T-helper 1 cell treated with Interleukin-12 subunit alpha and Interleukin-12 subunit beta and Interleukin-4 antibody, amounts not matched to agents 30 μg/mL and 1 μg/mL, for 36 hours (primary cell): Measurements from ENCODE around the gene ARSI.

Experiments
- H3K27ac Mint-ChIP-seq: one replicate; pipeline ENCODE4 v1.8.0; 2021; ENCODE audit warnings: mild to moderate bottlenecking, mixed read lengths
- H3K27me3 Mint-ChIP-seq: one replicate; pipeline ENCODE4 v1.8.0; 2021; ENCODE audit warnings: low read depth, mixed read lengths
- H3K36me3 Mint-ChIP-seq: one replicate; pipeline ENCODE4 v1.8.0; 2021; ENCODE audit warnings: low read depth, mixed read lengths
- H3K4me1 Mint-ChIP-seq: one replicate; pipeline ENCODE4 v1.8.0; 2021; ENCODE audit warnings: low read depth, mixed read lengths
- H3K4me3 Mint-ChIP-seq: one replicate; pipeline ENCODE4 v1.8.0; 2021; ENCODE audit warnings: mild to moderate bottlenecking, moderate library complexity, mixed read lengths
- H3K9me3 Mint-ChIP-seq: one replicate; pipeline ENCODE4 v1.8.0; 2021; ENCODE audit warnings: mixed read lengths

Gene ARSI

DNA sequence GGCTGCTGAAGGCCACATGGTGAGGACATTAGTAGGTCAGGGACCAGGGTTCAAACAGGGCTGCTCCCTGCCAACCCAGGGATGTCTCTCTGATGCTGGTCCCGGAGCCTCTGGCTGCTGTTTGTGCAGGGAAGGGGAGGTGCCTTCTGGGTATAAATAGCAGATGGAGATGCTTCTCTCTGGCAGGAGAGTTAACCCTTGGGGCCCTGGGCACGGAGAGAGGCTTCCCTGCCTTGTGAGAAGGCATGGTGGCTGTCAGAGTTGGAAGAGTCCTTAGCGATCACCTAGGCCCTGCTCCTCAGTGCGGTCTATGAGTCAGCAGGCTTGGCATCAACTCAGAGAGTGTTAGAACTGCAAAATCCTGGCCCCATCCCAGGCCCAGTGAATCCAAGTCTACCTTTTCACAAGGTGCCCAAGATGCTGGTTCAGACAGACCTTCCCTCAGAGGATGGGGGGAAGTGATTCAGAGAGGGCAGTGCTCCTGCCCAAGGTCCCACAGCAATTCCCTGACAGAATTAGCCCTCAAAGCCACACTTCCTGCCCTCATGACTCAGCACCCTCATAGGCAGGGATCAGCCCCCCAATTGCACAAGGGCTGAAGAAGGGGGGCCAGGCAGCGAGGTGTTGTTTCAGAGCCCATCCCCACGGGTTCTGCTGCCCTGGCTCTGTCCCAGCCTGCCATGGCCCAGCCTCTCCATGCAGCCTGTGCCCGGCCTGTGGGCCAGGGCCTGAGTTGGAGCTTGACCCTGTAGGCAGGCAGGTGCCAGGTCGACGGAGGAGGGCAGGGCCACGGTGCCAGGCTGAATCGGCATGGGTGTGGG lies 38.7 kb downstream of the ARSI start:
- no peaks in the 10 kb centered on the region for H3K4me1 Mint-ChIP-seq
- no peak overlapping the region for H3K4me3 Mint-ChIP-seq
- H3K36me3 Mint-ChIP-seq, result no peaks in the 10 kb centered on the region
- no peaks in the 10 kb centered on the region for H3K9me3 Mint-ChIP-seq
- H3K27ac Mint-ChIP-seq, result no peak overlapping the region
- H3K27me3 Mint-ChIP-seq, result no peaks in the 10 kb centered on the region

DNA sequence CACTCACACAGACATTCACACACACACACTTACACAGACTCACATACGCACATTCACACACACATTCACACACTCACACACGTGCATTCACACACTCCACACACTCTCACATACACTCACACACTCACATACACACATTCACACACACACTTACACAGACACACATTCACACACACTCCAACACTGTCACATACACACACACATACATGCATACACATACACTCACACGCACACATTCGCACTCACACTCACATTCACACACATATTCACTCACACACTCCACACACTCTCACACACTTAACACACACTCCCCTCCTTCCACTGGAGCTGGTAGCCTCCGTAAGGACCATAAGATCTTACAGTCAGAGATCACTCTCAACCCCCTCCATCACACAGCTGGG lies 39.3 kb downstream of the ARSI start:
- Mint-ChIP-seq H3K9me3 (no peaks in the 10 kb centered on the region), H3K4me1 (no peaks in the 10 kb centered on the region), H3K27me3 (no peaks in the 10 kb centered on the region), H3K27ac (no peak overlapping the region), H3K36me3 (no peaks in the 10 kb centered on the region), H3K4me3 (no peak overlapping the region)

- no peaks in the 10 kb centered on the region for H3K9me3 Mint-ChIP-seq
- H3K4me3 Mint-ChIP-seq, result no peak overlapping the region
- H3K4me1 Mint-ChIP-seq, result no peaks in the 10 kb centered on the region
- H3K36me3 Mint-ChIP-seq, result no peaks in the 10 kb centered on the region
- H3K27me3 Mint-ChIP-seq, result no peaks in the 10 kb centered on the region
- H3K27ac Mint-ChIP-seq, result no peak overlapping the region
These were observed 40.2 kb downstream of the ARSI start for GRCh38 chr5:150262502-150262901.

DNA sequence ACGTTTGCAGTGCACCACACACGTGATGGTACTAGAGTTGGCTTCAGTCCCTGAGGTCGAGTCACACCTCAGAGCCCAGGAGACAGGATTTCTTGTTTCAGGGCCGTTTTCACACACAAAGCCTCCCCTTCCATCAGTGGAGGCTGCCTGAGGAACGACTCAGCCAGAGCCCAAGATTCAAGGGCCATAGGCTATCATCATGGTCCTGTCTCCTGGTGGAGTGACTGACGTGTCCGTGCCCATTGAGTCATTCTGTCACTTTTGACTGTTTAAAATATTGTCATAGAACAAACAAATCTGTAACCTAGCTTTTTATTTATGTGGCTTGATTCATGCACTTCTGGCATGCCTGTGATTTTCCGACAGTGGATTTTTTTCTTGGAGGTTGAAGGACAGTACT lies 41.5 kb downstream of the ARSI start:
- H3K9me3 Mint-ChIP-seq, result no peaks in the 10 kb centered on the region
- H3K27me3 Mint-ChIP-seq, result no peaks in the 10 kb centered on the region
- H3K4me1 Mint-ChIP-seq, result no peaks in the 10 kb centered on the region
- H3K27ac Mint-ChIP-seq, result no peak overlapping the region
- H3K4me3 Mint-ChIP-seq, result no peak overlapping the region
- no peaks in the 10 kb centered on the region for H3K36me3 Mint-ChIP-seq

GRCh38 chr5:150258130-150258529 lies 44.6 kb downstream of the ARSI start:
- Mint-ChIP-seq H3K27me3 (no peaks in the 10 kb centered on the region), H3K27ac (no peak overlapping the region), H3K9me3 (no peaks in the 10 kb centered on the region), H3K4me3 (no peak overlapping the region), H3K36me3 (no peaks in the 10 kb centered on the region), H3K4me1 (no peaks in the 10 kb centered on the region)

DNA sequence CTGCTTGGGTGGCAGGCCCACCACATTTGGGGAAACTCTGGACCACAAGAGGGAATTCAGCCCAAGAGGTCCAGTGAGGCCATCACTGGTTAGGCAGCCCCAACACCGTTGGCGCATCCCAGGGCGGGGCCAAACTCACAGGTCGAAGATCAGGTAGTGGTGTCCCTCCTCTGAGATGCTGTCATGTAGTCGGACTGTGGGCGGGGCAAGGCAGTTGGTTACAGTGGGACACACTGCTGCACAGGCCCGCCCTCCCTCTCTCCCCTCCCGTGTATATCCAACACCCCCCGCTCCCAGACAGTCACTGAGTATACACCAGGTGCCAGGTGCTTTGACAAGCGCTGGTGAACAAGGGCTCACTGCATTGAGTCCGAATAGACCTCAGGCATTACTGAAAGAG lies 45.3 kb downstream of the ARSI start:
- no peaks in the 10 kb centered on the region for H3K27me3 Mint-ChIP-seq
- no peaks in the 10 kb centered on the region for H3K4me1 Mint-ChIP-seq
- H3K9me3 Mint-ChIP-seq, result no peaks in the 10 kb centered on the region
- no peak overlapping the region for H3K27ac Mint-ChIP-seq
- H3K4me3 Mint-ChIP-seq, result no peak overlapping the region
- no peaks in the 10 kb centered on the region for H3K36me3 Mint-ChIP-seq

DNA sequence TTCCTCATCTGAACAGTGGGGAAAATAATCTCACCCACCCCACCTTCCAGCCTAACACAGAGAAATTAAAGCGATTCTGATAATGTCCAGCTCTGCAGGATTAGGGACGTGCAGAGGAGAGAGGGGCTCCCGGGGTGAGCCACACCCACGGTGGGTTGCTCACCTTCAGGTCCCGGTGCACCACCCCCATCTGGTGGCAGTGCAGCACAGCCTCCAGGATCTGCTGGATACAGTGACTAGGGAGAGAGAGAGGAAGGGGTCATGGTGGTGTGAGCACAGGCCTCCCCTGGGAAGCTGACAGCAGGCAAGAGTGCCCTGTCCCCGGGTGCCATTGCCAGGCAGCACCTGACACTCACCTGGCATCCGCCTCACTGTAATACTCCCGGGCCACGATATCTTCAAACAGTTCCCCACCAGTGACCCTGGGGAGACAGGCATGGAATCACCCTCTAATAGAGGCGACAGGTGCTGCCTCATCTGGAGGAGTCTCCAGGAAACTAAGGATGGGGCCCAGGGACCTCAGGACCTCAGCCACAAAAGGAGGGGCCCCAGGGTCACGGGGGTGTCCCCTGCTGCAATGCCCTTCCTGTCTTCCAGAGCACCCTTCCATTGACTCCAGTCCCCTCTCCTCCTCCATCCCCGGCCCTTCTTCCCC lies 46.2 kb downstream of the ARSI start:
- H3K9me3 Mint-ChIP-seq, result no peaks in the 10 kb centered on the region
- H3K27me3 Mint-ChIP-seq, result no peaks in the 10 kb centered on the region
- H3K27ac Mint-ChIP-seq, result no peak overlapping the region
- no peak overlapping the region for H3K4me3 Mint-ChIP-seq
- no peaks in the 10 kb centered on the region for H3K4me1 Mint-ChIP-seq
- no peaks in the 10 kb centered on the region for H3K36me3 Mint-ChIP-seq

DNA sequence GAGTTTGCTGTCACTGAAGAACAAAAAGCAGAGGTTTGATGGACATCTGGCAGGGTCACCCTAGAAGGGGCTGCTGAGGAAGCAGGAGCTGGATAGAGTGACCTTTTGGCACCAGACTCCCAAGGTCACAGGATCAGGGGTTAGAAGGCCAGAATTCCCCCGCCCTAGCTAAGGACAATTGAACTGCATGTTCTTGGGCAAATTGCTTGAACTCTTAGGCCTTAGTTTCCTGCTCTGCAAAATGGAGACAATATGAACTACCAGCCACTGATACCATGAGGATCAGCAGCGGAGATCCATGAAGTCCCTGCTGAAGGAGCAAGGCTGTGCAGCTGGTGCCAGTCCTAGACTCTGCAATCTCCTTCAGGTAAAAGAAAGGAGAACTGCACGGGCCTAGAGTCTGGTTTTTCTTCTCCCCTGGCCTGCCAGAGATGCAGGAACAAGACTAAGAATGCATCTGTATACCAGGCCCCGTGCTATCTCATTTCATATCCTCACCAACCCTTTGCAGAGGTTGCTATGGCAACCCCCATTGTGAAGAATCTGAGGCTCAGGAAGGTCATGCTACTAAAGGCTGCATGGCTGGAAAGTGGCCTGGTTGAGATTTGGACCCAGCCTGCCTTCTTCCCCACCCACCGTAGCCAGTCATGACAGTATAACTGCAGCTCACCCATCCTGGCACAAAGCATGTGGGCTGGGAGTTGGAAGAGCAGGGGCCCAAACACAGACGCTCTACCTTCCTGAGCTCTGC lies 46.9 kb downstream of the ARSI start:
- no peaks in the 10 kb centered on the region for H3K4me1 Mint-ChIP-seq
- no peaks in the 10 kb centered on the region for H3K36me3 Mint-ChIP-seq
- no peaks in the 10 kb centered on the region for H3K27me3 Mint-ChIP-seq
- no peak overlapping the region for H3K4me3 Mint-ChIP-seq
- H3K9me3 Mint-ChIP-seq, result no peaks in the 10 kb centered on the region
- H3K27ac Mint-ChIP-seq, result no peak overlapping the region

- Mint-ChIP-seq H3K36me3 (no peaks in the 10 kb centered on the region), H3K9me3 (no peaks in the 10 kb centered on the region), H3K4me1 (no peaks in the 10 kb centered on the region), H3K27me3 (no peaks in the 10 kb centered on the region), H3K27ac (no peak overlapping the region), H3K4me3 (no peak overlapping the region)
These were observed 47.9 kb downstream of the ARSI start for GRCh38 chr5:150254774-150255173.

- Mint-ChIP-seq H3K9me3 (no peaks in the 10 kb centered on the region), H3K4me1 (no peaks in the 10 kb centered on the region), H3K36me3 (no peaks in the 10 kb centered on the region), H3K4me3 (no peak overlapping the region), H3K27ac (no peak overlapping the region), H3K27me3 (no peaks in the 10 kb centered on the region)
These were observed 48.3 kb downstream of the ARSI start for GRCh38 chr5:150254363-150254762.

- Mint-ChIP-seq H3K4me1 (no peaks in the 10 kb centered on the region), H3K9me3 (no peaks in the 10 kb centered on the region), H3K27me3 (no peaks in the 10 kb centered on the region), H3K36me3 (no peaks in the 10 kb centered on the region), H3K4me3 (no peak overlapping the region), H3K27ac (no peak overlapping the region)
These were observed 49.1 kb downstream of the ARSI start for GRCh38 chr5:150253416-150254208.

GRCh38 chr5:150252489-150252888 lies 50.2 kb downstream of the ARSI start:
- no peaks in the 10 kb centered on the region for H3K4me1 Mint-ChIP-seq
- H3K9me3 Mint-ChIP-seq, result no peaks in the 10 kb centered on the region
- H3K4me3 Mint-ChIP-seq, result no peak overlapping the region
- no peaks in the 10 kb centered on the region for H3K36me3 Mint-ChIP-seq
- H3K27ac Mint-ChIP-seq, result no peak overlapping the region
- no peaks in the 10 kb centered on the region for H3K27me3 Mint-ChIP-seq

- no peak overlapping the region for H3K27ac Mint-ChIP-seq
- H3K36me3 Mint-ChIP-seq, result no peaks in the 10 kb centered on the region
- H3K9me3 Mint-ChIP-seq, result no peaks in the 10 kb centered on the region
- H3K4me1 Mint-ChIP-seq, result no peaks in the 10 kb centered on the region
- no peak overlapping the region for H3K4me3 Mint-ChIP-seq
- no peaks in the 10 kb centered on the region for H3K27me3 Mint-ChIP-seq
These were observed 51.2 kb downstream of the ARSI start for GRCh38 chr5:150251504-150251903.

- H3K27ac Mint-ChIP-seq, result no peak overlapping the region
- no peaks in the 10 kb centered on the region for H3K27me3 Mint-ChIP-seq
These were observed 53.0 kb downstream of the ARSI start for GRCh38 chr5:150249744-150250143.

More at GRCh38 chr5:150249744-150250143, 53.0 kb downstream of the ARSI start:
- H3K4me3 Mint-ChIP-seq, result no peak overlapping the region
- no peaks in the 10 kb centered on the region for H3K36me3 Mint-ChIP-seq
- no peaks in the 10 kb centered on the region for H3K9me3 Mint-ChIP-seq
- H3K4me1 Mint-ChIP-seq, result no peaks in the 10 kb centered on the region
